Tibial artery (tissue), 4 donors: Measurements from ENCODE around the gene JAKMIP1.

Experiments used
- DNase-seq, 2 donors: peaks; one replicate each; pipeline ENCODE4 v3.0.0-alpha.2; 2019
- H3K27ac ChIP-seq, 2 donors: fragments of 200-600 bp; sonication (generic) in 1 of 2; 1 replicate in 1 of 2; 2 replicates in 1 of 2; pipeline ENCODE4 v1.5.1; 2018 to 2019; ENCODE audit warnings: mild to moderate bottlenecking in 1 of 2
- H3K27me3 ChIP-seq, 2 donors: fragments of 200-600 bp; sonication (generic) in 1 of 2; one replicate each; pipeline versions ENCODE4 v1.5.1 to v1.6.0; 2016 to 2019
- H3K36me3 ChIP-seq, 3 donors: fragments of 200-600 bp; sonication (generic) in 2 of 3; one replicate each; pipeline ENCODE4 v1.5.1; 2016 to 2019; ENCODE audit warnings: mild to moderate bottlenecking in 2 of 3
- H3K4me1 ChIP-seq, 4 donors: fragments of 200-600 bp; sonication (generic) in 2 of 4; 1 replicate in 3 of 4; 2 replicates in 1 of 4; pipeline ENCODE4 v1.5.1; 2016 to 2019
- H3K4me3 ChIP-seq, 2 donors: fragments of 200-600 bp; sonication (generic) in 1 of 2; 1 replicate in 1 of 2; 2 replicates in 1 of 2; pipeline ENCODE4 v1.5.1; 2018 to 2019; ENCODE audit warnings: mild to moderate bottlenecking in 2 of 2
- H3K9me3 ChIP-seq, 3 donors: fragments of 200-600 bp; sonication (generic) in 1 of 3; one replicate each; pipeline ENCODE4 v1.5.1; 2016 to 2019
- CTCF ChIP-seq, 2 experiments: fragments of 200-600 bp in 1 of 2; fragments of 450-650 bp in 1 of 2; IDR thresholded peaks; one replicate each; pipeline ENCODE4 v1.5.1; 2017 to 2019; ENCODE audit warnings: antibody characterized with exemption in 2 of 2, mild to moderate bottlenecking in 1 of 2, moderate library complexity in 1 of 2
- intact Hi-C: fragments of 100-400 bp; cut with DNase I; formaldehyde crosslinking; loops from one replicate; pipeline ENCODE4 v1.15.0; 2023; ENCODE audit warnings: low total_unique reads

Gene JAKMIP1

GRCh38 chr4:6041800-6042199 is 158.5 kb downstream of the JAKMIP1 start:
- H3K27me3 ChIP-seq, result peaks cover 0 to 35% of the 10 kb centered on the region in 2 donors
- no peaks in the 10 kb centered on the region for H3K9me3 ChIP-seq
- H3K27ac ChIP-seq, result no peak overlapping the region
- DNase-seq, result no peak
- no peak overlapping the region for H3K4me3 ChIP-seq
- intact Hi-C loops, result no loop called here
- no peaks in the 10 kb centered on the region for H3K4me1 ChIP-seq
- no peak for TF ChIP-seq CTCF (IDR thresholded peaks at IDR 0.05)
- H3K36me3 ChIP-seq, result no peaks in the 10 kb centered on the region

DNA sequence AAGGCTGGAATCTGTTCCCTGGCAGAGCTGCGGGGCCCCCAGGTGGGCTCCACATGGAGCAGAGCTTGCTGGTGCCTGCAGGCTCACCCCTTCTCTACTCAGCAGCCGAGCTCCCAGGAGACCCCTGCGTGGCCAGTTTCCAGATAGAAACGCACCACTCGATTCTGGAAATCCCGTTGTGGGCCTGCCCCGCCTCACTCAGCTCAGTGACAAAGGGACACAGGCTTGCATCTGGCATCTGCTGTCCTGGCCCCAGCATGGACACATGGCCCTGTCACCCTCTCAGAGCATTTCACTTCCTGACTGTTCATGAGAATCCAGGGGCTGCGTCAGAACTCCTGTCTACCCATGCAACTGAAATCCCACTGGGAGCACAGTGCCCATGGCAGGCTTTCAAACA is 161.6 kb downstream of the JAKMIP1 start:
- H3K36me3 ChIP-seq, result no peaks in the 10 kb centered on the region
- no peak overlapping the region for H3K4me3 ChIP-seq
- H3K27ac ChIP-seq, result no peak overlapping the region
- H3K9me3 ChIP-seq, result no peaks in the 10 kb centered on the region
- no peak for DNase-seq
- H3K4me1 ChIP-seq, result no peaks in the 10 kb centered on the region
- no peak for TF ChIP-seq CTCF (IDR thresholded peaks at IDR 0.05)
- peaks cover 0 to 13% of the 10 kb centered on the region in 2 donors for H3K27me3 ChIP-seq
- intact Hi-C loops, result no loop called here

DNA sequence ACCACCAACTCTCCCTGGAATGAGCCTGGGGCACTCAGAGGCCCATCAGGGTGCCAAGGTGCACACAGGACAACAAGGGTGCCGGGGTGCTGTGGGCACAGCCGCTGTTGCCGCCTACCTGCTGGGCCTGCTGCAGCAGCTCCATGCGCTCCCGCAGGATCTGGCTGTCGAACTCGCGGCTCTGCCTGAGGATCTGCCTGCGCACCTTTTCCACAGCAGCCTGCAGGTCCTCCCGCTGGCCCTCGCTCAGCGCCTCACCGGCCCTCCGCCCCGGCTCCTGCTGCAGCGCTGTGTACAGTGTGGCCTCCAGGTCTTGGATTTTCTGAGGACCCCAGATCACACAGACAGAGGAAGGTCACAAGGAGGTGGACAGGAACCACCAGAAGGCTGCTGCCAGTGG is 164.6 kb downstream of the JAKMIP1 start:
- H3K27ac ChIP-seq, result no peak overlapping the region
- intact Hi-C loops, result no loop called here
- no peak for TF ChIP-seq CTCF (IDR thresholded peaks at IDR 0.05)
- DNase-seq, result no peak
- no peaks in the 10 kb centered on the region for H3K4me1 ChIP-seq
- H3K36me3 ChIP-seq, result no peaks in the 10 kb centered on the region
- H3K9me3 ChIP-seq, result no peaks in the 10 kb centered on the region
- H3K27me3 ChIP-seq, result peaks cover 0 to 2% of the 10 kb centered on the region in 2 donors
- H3K4me3 ChIP-seq, result no peak overlapping the region

DNA sequence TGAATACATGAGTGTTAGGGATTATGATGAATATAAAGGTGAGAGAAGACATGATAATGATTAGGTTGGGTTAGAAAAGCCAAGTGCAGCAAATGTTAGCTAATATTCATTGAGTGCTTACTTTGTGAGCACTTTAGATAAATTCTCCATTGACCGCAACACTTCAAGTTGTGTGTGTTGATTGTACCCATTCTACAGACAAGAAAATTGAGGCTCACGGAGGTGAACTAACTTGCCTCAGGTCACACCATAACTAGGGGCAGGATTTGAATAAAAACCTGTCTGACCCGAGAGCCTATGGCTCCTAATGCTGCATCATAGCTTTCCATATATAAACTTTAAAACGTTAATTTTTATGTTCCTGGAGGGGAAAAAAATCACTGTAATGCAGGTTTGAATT is 167.0 kb downstream of the JAKMIP1 start:
- Histone ChIP-seq H3K9me3 (no peaks in the 10 kb centered on the region), H3K36me3 (no peaks in the 10 kb centered on the region), H3K4me3 (no peak overlapping the region), H3K27me3 (peaks cover 0 to 11% of the 10 kb centered on the region in 2 donors), H3K27ac (no peak overlapping the region), H3K4me1 (no peaks in the 10 kb centered on the region)
- DNase-seq, result no peak
- intact Hi-C loops, result no loop called here
- no peak for TF ChIP-seq CTCF (IDR thresholded peaks at IDR 0.05)

DNA sequence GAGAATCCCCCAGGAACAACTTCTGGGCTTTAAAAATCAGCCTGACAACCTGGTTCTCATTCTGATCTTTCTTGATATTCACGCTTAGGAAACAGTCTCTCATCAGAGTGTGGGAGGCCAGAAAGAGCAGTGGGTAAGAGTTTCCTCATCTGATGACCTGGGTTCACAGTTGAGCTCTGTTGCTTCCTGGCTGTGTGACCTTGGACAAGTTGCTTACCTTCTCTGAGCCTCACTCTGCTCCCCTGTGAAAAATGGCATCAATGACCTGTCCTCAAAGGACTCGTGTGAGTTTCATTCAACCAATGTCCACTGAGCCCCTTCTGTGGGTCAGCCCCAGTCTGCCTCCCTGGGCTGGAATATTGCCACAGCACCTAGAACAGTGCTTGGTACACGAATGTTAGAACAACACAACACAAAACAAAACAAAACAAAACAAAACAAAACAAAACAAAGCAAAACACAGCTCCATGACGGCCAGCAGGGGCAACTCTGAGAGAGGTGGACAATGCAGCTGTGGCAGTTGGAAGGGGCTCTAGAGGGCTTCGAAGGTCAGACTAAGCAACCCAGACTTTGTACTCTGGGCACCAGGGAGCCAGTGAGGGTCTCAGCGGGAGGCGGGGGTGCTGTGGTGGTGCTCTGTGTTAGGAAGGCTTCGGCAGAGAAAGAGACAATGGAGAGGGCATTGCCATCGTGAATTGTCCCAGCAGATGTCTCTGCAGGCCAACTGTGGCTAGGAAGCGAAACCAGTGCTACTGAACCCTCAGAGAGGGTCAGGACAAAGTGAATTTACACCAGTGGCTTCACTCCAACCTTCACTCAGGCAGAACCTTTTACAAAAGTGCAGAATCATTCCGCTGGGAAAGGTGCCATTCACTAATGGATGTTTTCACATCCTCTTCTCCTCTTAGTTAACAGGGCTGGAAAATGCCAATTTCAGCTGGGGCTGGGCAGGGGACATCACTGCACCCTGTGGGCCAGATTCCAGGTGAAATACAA is 167.8 kb downstream of the JAKMIP1 start:
- H3K36me3 ChIP-seq, result no peaks in the 10 kb centered on the region
- no peaks in the 10 kb centered on the region for H3K9me3 ChIP-seq
- no peak overlapping the region for H3K4me3 ChIP-seq
- H3K27ac ChIP-seq, result no peak overlapping the region
- no peak for DNase-seq
- intact Hi-C loops, result no loop called here
- TF ChIP-seq CTCF (IDR thresholded peaks at IDR 0.05), result no peak
- peaks cover 0 to 11% of the 10 kb centered on the region in 2 donors for H3K27me3 ChIP-seq
- no peaks in the 10 kb centered on the region for H3K4me1 ChIP-seq
